Activated CD8-positive, alpha-beta memory T cell treated with anti-CD3 and anti-CD28 coated beads for 1 hour (primary cell): ENCODE data around the gene FBXW5.

Source experiments
- DNase-seq, 2 donors: peaks; one replicate each; pipeline ENCODE4 v3.0.0-alpha.2; 2020; ENCODE audit warnings: low read depth in 1 of 2; ENCODE audit errors: extremely low read depth in 1 of 2

The FBXW5 gene

GRCh38 chr9:136978073-136978864 is 33.7 kb upstream of the FBXW5 start:
- DNase-seq, result peak; percentile 44 to 67

DNA sequence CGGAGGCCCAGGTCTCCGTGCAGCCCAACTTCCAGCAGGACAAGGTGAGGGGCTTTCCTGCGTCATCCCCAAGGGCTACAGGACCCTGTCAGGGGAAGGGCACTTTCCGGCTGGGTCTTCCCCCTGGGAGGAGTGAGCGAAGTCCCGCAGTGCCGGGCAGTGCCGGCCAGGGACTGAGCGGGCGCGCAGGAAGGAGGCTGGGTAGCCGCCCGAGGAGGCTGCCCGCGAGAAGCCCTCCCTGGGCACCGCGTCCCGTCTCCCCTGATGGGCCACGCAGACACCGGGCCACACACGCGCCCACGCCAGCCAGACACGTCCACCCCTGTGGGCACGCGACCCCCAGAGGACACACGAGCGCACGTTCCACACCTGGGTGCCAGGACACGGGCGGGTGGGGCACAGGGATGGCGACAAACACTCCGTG is 33.1 kb upstream of the FBXW5 start:
- DNase-seq, result no peak

DNA sequence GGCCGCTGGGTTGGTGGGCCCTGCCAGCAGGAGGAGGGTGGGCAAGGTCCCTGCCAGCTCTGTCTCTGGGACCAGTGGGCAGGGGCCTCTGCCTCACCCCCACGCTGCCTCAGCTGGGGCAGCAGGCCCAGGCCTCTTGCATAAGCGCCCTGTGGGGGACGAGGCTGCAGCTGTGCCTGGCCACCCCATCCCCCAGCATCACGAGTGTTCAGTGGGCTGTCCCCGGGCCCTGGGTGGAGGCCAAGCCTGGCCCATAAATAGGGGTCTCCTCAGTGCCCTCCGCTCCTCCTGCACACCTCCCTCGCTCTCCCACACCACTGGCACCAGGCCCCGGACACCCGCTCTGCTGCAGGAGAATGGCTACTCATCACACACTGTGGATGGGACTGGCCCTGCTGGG is 32.7 kb upstream of the FBXW5 start, which contains the start of gene PTGDS:
TSS of gene PTGDS (plus strand) at position 282 of the 400 bp plus-strand sequence. CDS start at position 357, 75 bp downstream.
- DNase-seq, result no peak

DNA sequence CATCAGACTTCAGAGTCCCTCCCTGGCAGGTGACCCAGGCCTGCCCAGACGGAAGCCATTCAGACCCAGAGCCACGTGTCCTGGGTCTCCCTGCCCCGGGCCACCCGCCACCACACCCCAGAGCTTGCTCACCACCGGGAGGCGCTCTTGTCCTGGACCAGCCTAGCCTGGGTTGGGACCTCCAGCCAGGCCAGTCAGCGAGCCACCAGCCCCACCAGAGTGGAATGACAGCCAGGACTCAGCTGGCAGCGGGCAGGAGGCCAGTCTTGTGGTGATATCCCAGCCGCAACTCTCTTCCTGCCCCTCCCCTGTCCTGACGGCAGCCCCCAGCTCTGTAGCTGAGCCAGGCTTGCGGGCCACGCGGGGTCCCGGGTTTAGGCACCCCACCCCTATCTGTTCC is 31.1 kb upstream of the FBXW5 start:
- DNase-seq, result no peak

DNA sequence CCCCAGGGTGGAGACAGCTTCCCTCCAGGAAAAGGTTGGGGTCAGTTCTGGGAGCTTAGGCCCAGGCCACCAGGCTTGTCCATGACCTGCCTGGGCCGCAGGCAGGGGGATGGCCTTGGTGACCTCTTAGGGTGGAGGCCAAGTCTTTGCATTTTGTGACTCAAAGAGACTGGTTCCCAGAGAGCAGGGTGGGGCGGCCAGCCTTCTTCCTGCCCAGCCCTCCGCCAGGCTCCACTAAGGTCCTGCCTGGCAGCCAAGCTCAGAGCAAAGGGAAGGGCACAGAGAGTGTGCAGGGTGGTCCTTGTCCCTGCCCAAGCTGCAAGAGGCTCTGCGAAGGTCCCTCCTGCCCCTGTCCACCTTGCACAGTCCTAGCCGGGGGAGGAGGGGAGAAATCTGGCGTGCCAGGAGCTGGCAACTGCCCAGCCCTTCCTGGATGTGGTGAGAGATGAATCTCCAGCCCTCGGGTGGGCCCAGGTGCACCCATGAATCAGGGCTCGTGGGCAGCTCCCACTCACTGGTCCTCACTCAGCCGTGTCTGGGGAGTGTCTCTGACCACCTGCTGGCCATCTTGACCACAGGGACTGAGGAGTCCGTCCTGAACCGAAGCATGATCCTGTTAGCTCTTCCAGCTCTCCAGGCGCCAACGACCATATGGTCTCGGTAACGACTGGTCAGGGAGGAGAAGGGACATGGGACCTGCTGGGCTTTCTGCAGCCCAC is 30.4 kb upstream of the FBXW5 start:
- DNase-seq, result no peak

DNA sequence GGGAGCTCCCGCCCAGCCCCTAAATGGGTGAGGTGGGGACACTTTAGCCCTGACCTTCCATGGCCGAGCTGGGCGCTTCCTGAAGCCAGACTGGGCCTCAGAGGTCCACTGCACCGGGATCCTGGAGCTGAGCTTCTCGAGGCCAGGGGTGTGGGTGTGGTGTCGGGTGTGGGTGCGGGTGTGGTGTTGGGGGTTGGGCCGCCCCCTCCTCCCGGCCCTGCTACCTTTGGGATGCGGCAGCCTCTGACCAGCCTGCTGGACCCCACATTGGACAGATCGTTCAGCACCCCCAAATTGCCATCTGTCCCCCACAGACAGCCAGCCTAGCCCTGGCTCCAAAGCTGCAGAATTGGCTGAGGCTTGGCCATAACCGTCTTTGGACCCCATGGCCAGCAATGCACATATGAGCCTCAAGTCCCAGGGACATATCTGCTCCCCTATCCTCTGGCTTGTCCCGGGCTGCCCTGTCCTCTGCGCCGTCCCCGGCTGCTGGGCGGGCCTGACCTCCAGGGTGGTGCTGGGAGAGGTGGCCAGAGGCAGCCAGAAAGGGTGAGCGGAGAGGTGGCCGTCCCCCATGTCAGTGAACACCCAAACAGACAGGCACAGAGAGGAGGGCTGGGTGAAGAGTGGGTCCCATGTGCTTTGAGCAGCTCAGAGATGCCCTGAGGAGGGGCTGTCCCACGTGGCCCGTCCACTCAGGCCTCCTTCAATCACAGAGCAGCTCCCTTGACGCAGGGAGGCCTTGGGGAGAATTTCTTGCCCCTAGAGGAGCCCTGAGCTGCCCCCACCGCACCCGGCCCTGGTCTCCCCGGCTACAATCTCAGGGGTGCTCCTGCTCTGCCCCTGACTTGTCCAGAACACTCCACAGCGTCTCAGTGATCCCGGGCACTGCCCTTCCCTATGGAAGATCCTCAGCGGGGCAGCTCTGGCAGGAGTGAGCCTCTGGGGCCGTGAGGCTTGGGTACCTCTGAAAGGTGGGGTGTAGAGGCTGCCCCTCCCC is 29.4 kb upstream of the FBXW5 start:
- DNase-seq, result no peak

- DNase-seq, result no peak
Measured at GRCh38 chr9:136972743-136973142, 28.2 kb upstream of the FBXW5 start.

- DNase-seq, result no peak
Measured at GRCh38 chr9:136972335-136972734, 27.8 kb upstream of the FBXW5 start.

DNA sequence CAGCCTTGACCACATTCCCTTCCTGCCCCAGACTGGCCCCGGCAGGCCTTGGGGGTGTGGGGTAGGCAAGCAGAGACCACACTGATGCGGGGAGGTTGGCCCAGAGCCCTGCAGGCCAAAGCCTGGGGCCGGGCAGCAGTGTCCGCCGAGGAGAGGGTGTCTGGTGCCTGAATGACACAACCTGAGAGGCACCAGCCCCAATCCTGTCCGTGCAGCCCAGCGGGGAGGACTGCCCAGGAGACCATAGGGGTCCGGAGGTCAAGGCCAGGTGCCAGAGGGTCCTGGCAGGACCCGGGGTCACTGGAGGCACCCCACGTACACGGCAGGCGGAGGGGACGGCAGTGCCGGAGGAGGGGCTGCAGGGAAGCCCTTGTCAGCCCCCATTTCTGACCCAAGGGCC is 27.2 kb upstream of the FBXW5 start:
- no peak for DNase-seq

GRCh38 chr9:136970361-136970760 is 25.8 kb upstream of the FBXW5 start:
- DNase-seq, result no peak

DNA sequence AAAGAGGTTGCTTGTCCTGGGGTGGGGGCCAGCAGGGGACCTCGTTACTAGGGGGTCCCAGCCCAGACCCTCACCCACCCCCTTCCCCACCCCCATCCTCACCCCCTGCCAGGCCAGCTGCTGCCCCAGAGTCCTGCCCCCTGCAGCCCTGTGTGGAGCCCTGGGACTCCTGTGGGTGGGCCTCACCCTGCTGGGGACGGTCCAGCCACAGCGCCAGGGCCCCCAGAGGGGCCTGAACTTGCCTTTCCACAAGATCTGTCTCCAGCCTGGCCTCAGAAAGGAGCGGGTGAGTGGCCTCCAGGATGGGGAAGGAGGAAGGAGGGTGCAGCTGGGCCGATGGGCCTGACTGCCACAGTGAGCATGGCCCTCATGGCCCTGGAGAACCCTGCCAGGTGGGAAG is 25.2 kb upstream of the FBXW5 start:
- DNase-seq, result no peak

GRCh38 chr9:136969150-136969549 is 24.6 kb upstream of the FBXW5 start:
- no peak for DNase-seq

GRCh38 chr9:136968333-136969127 is 24.0 kb upstream of the FBXW5 start:
- DNase-seq, result no peak

GRCh38 chr9:136965771-136966484 is 21.4 kb upstream of the FBXW5 start:
- no peak for DNase-seq

GRCh38 chr9:136964833-136965422 is 20.4 kb upstream of the FBXW5 start:
- no peak for DNase-seq

DNA sequence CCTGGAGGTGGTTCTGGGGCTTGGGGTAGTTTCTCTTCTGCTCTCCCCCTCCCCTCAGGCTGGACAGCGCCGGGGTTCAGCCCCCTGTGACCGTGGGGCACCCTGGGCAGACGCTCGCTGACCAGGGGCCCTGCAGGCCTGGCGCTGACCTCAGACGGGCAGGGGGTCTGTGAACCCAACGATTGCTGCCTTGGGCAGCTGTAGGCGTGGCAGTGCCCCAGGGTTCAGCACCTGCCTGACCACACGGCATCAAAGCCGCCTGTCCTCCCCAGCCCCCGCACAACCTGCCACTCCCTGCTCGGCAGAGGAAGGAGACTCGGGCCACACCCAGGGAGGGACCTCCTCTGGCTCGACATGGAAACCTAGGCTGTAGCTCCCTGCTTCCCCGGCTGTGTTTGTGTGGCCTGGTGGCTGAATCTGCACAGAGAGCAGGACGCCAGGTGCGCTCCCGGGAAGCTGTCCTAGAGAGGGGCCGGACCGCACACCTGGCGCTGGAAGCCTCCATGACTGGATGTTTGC is 19.7 kb upstream of the FBXW5 start:
- DNase-seq, result no peak

- DNase-seq, result no peak
Measured at GRCh38 chr9:136963751-136964150, 19.2 kb upstream of the FBXW5 start.

- DNase-seq, result no peak
Measured at GRCh38 chr9:136963341-136963740, 18.8 kb upstream of the FBXW5 start.

DNA sequence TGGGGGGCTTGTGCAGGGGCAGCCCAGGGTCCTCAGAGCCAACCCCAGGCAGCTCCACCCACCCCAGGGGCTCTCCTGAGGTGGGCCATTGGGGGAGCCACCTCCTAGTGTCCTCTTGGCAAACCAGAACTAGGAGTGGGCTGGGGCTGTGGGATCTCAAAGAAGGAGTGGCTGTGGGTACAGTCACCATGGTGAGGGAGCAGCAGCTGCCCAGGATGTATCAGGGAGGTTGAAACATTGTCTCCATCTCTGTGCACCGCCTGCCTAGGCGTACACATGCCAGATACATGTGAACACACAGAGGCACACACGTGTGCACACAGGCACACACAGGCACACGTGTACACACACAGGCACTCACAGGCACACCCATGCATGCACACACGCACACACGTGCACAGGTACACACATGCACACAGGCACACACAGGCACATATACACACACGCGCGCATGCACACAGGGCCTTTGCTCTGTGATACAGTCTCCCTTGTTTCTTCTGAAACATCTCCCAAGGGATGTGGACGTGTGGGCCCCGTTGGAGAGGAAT is 18.2 kb upstream of the FBXW5 start:
- no peak for DNase-seq
